Eye (tissue), 1 donor: ENCODE results near the gene ZACN.

Source experiments
- DNase-seq: peaks from one replicate; pipeline ENCODE4 v3.0.0-alpha.2; 2015

The ZACN gene

GRCh38 chr17:76082326-76083251 lies 3.6 kb downstream of the ZACN start:
- DNase-seq: no peak

- DNase-seq: no peak
Observed at GRCh38 chr17:76083536-76084182, 4.7 kb downstream of the ZACN start.

- DNase-seq: no peak
Observed at GRCh38 chr17:76085066-76085730, 6.2 kb downstream of the ZACN start.

- DNase-seq: no peak
Observed at GRCh38 chr17:76085731-76086366, 6.9 kb downstream of the ZACN start.

GRCh38 chr17:76086384-76086783 lies 7.4 kb downstream of the ZACN start:
- no peak for DNase-seq

GRCh38 chr17:76087531-76087930 lies 8.5 kb downstream of the ZACN start:
- DNase-seq: no peak

- no peak for DNase-seq
Observed at GRCh38 chr17:76088041-76088867, 9.3 kb downstream of the ZACN start.

- DNase-seq: no peak
Observed at GRCh38 chr17:76088868-76089576, 10.0 kb downstream of the ZACN start.

- DNase-seq: no peak
Observed at GRCh38 chr17:76089680-76090516, 10.9 kb downstream of the ZACN start.

GRCh38 chr17:76090517-76091129 lies 11.6 kb downstream of the ZACN start:
- no peak for DNase-seq

- no peak for DNase-seq
Observed at GRCh38 chr17:76091526-76092286, 12.7 kb downstream of the ZACN start.

- no peak for DNase-seq
Observed at GRCh38 chr17:76092526-76093413, 13.8 kb downstream of the ZACN start.

- DNase-seq: no peak
Observed at GRCh38 chr17:76094046-76094445, 15.1 kb downstream of the ZACN start.

GRCh38 chr17:76095943-76096342 lies 17.0 kb downstream of the ZACN start:
- DNase-seq: no peak

GRCh38 chr17:76097716-76098295 lies 18.8 kb downstream of the ZACN start:
- no peak for DNase-seq

GRCh38 chr17:76102944-76103273 lies 23.9 kb downstream of the ZACN start:
- DNase-seq: no peak

- peak; percentile 98 for DNase-seq
Observed at GRCh38 chr17:76103274-76104139, 24.5 kb downstream of the ZACN start, which contains the start of gene EXOC7. EXOC7 (minus strand) TSS chr17:76103787; CDS start chr17:76103692, 95 bp downstream.
